ENCODE measurements around the gene PPP1R15A.

GRCh38 chr19:48922548-48923490 is 50.6 kb downstream of the PPP1R15A start:
- no peak for TF ChIP-seq CTCF (IDR thresholded peaks at IDR 0.05)
- no peak for TF ChIP-seq POLR2AphosphoS5 (IDR thresholded peaks at IDR 0.05)

Measured in esophagus muscularis mucosa (tissue), 3 donors.